GM13976 (cell line): ENCODE data around the gene KIF5B.

Experiments used
- DNase-seq: peaks from one replicate; pipeline ENCODE4 v3.0.0; 2012; ENCODE audit warnings: low spot score
- in situ Hi-C: fragments of 300-500 bp; cut with MboI; formaldehyde crosslinking; loops from one replicate; pipeline ENCODE4 v1.12.0; 2022; ENCODE audit warnings: low sequenced_read_pairs, mixed read lengths, inconsistent platforms; ENCODE audit not compliant: unreplicated experiment
- TF ChIP-seq, protein P1 (sequence below): IDR thresholded peaks from 2 replicates; pipeline ENCODE4 v1.5.1; 2012; ENCODE audit warnings: borderline replicate concordance, mild to moderate bottlenecking; ENCODE audit not compliant: insufficient read depth; ENCODE audit errors: extremely low read depth, missing control alignments, control extremely low read depth

Gene KIF5B

GRCh38 chr10:32028710-32029109 lies 27.5 kb downstream of the KIF5B start:
- in situ Hi-C loops, result no loop called here
- TF ChIP-seq, protein P1, sequence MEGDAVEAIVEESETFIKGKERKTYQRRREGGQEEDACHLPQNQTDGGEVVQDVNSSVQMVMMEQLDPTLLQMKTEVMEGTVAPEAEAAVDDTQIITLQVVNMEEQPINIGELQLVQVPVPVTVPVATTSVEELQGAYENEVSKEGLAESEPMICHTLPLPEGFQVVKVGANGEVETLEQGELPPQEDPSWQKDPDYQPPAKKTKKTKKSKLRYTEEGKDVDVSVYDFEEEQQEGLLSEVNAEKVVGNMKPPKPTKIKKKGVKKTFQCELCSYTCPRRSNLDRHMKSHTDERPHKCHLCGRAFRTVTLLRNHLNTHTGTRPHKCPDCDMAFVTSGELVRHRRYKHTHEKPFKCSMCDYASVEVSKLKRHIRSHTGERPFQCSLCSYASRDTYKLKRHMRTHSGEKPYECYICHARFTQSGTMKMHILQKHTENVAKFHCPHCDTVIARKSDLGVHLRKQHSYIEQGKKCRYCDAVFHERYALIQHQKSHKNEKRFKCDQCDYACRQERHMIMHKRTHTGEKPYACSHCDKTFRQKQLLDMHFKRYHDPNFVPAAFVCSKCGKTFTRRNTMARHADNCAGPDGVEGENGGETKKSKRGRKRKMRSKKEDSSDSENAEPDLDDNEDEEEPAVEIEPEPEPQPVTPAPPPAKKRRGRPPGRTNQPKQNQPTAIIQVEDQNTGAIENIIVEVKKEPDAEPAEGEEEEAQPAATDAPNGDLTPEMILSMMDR, result no peak
- no peak for DNase-seq

GRCh38 chr10:32023264-32023663 lies 33.0 kb downstream of the KIF5B start:
- TF ChIP-seq, protein P1, result no peak
- no peak for DNase-seq
- in situ Hi-C loops, result no loop called here

- in situ Hi-C loops, result loop anchor here (10.0 kb wide), 1 partner anchor 152 kb away; no protein-coding TSS in a partner anchor
- no peak for DNase-seq
- TF ChIP-seq, protein P1, result no peak
These were observed 39.2 kb downstream of the KIF5B start for GRCh38 chr10:32017044-32017443.

DNA sequence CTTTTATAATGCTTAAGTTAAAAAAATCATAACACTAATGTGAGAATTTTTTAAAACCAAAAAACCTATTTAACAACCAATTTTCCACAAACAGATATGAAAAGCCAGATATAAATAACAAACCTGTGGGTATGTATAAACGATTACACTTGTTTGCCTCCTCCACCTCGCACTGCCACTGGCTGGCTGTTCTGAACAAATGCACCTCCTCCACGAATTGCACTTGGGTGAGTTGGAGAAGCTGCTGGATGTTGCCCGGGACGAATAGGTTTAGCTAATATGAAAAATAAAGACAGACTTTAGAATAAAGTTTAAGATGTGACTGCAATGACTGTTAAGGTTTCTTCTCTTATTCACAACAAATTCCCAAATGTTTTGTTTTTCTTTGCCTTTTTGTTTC lies 40.8 kb downstream of the KIF5B start:
- TF ChIP-seq, protein P1, result no peak
- DNase-seq, result no peak
- in situ Hi-C loops, result loop anchor here (10.0 kb wide), 1 partner anchor 151 kb away; no protein-coding TSS in a partner anchor

DNA sequence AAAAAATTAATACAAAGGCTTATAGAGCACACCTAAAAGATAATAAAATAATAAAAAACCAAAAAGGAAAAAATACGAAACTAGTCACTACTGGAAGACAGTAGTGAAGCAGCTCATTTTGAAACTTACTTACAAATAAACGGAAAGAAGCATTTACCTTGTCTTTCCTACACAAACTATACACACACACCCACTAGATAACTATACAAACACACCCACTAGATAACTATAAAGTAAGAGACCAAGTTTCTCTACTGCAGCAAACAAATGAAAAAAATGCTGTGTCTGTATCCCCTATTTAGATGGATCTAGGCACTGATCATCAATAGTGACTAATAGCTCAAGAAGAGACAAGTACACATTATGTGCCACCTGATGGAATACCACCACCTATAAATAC lies 49.2 kb downstream of the KIF5B start:
- TF ChIP-seq, protein P1, result no peak
- in situ Hi-C loops, result no loop called here
- no peak for DNase-seq

- DNase-seq, result peak; percentile 48
- in situ Hi-C loops, result no loop called here
- TF ChIP-seq, protein P1, result peak; percentile 39
These were observed 51.2 kb downstream of the KIF5B start for GRCh38 chr10:32005050-32005449.

DNA sequence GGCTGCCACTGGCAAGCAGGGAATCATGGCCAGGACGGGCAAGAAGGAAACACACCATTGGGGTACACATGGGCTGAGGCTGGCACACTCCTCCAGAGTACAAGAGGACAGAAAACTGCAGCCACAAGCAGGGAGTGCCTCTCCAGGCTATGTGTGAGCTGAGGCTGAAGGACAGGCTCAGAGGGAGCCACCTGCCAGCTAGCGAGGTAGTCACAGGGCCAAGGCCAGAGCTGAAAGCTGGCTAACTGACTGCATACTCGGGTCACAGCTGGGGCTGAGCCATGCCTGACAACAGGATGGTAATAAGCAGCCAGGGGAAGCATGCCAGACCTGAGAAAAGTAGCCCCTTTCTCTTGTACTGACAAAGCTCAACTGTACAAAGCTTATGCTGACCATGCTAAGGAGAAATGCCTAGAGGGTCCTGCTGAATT lies 52.0 kb downstream of the KIF5B start:
- DNase-seq, result no peak
- TF ChIP-seq, protein P1, result no peak
- in situ Hi-C loops, result no loop called here
